Thyroid gland (tissue), 4 donors: ENCODE results near the gene NKAPD1.

ENCODE experiments used
- CTCF ChIP-seq, 6 experiments: fragments of 200-600 bp in 3 of 6; fragments of 450-650 bp in 3 of 6; sonication (generic) in 3 of 6; IDR thresholded peaks; one replicate each; pipeline ENCODE4 v1.5.1; 2016 to 2019; ENCODE audit warnings: antibody characterized with exemption in 6 of 6, mild to moderate bottlenecking in 2 of 6, inconsistent platforms in 1 of 6, moderate library complexity in 1 of 6
- POLR2A ChIP-seq, 2 donors: fragments of 450-650 bp; IDR thresholded peaks; one replicate each; pipeline ENCODE4 v1.6.1; 2017; ENCODE audit warnings: antibody characterized with exemption in 2 of 2, mild to moderate bottlenecking in 2 of 2, moderate library complexity in 1 of 2

DNA sequence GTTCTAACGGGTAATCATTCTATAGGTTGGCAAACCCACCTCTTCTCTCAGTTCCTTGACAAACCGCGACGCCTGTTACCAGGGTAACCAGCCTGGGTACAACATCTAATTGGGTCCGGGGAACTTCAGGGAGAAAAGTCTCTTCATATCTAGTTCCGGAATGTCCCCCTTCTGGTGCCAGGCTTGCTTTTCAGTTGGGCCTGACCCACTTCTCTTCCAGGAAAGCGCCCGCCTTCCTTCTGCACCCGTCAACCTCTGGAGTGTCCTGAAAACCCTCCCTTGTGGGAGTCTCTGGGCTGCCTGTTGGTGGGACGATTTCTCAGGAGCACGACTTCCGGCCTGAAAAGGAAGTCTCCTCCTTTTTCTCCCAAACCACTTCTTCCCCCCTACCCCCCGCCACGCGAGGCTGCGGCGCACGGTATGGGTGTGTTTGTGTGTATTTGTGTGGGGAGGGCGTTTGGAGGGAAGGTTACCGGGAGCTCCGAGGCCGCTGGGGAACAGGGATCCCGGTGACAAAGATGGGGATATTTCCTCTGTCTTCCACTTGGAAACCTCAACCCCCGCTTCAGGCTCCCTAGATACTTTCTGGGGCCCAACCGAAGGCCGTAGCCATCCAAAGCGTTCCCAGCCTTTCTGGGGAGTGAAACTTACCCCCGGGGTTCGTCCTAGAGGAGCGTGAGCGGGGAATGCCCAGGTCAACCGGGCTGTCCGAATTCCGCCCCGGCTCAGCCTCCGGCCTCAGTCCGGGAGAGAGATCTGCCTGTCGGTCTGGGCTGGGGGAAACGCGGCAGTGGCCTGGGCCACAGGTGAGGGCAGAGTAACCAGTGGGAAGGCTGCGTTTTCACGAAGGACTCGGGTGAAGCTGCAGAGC, at the start of gene NKAPD1, which contains the start of gene PIH1D2:
- TF ChIP-seq CTCF (IDR thresholded peaks at IDR 0.05), result peak in 3 of 6 experiments; percentile 10 to 41 (median 36)
- TF ChIP-seq POLR2A (IDR thresholded peaks at IDR 0.05), result peak in 1 of 2 donors; percentile 50
